ENCODE measurements around the gene ADARB1.

The ADARB1 gene

GRCh38 chr21:45162809-45163208, 88.4 kb downstream of the ADARB1 start:
- H3K4me3 ChIP-seq (ENCODE audit: low read depth, low read length) = no peak overlapping the region

- no peak overlapping the region for H3K4me3 ChIP-seq (ENCODE audit: low read depth, low read length)
Measured at GRCh38 chr21:45163413-45164123, 89.2 kb downstream of the ADARB1 start.

DNA sequence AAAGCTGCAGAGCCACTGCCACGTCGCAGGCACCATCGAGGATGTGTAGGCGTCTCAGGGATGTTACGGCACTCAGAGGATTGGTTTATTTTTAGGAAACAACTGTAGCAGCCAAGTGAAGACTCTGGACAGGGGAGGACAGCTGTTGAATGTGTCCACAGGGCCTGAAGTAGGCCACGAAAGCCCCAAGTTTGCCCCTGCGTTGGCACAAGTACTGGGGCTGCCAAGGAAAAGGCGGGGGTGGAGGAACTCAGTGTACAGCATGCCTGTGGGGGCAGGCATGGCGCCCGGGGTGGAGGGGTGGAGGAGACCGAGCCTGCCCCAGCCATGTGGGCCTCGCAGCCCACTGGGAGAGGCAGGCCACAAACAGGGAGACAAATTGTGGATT, 89.7 kb downstream of the ADARB1 start:
- H3K4me3 ChIP-seq (ENCODE audit: low read depth, low read length) = no peak overlapping the region

GRCh38 chr21:45164838-45165237, 90.5 kb downstream of the ADARB1 start:
- H3K4me3 ChIP-seq (ENCODE audit: low read depth, low read length) = no peak overlapping the region

- H3K4me3 ChIP-seq (ENCODE audit: low read depth, low read length) = no peak overlapping the region
Measured at GRCh38 chr21:45166931-45167330, 92.6 kb downstream of the ADARB1 start.

- H3K4me3 ChIP-seq (ENCODE audit: low read depth, low read length) = no peak overlapping the region
Measured at GRCh38 chr21:45167796-45168222, 93.4 kb downstream of the ADARB1 start.

DNA sequence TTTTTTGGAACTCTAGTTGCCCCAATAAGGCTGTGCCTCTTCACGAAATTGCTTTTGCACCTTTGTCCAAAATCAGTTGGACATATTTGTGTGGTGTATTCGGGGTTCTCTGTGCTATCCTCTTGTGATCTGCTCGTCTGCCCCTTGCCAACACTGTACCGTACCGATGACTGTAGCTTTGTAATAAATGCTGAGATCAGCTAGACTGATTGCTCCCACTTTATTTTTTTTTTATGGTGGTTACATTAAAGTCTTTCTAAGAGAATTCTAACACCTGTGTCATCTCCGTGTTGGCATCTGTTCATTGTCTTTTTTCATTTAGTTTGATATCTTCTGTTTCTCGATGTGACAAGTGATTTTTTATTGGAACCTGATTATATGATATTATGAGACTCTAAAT, 94.1 kb downstream of the ADARB1 start:
- H3K4me3 ChIP-seq (ENCODE audit: low read depth, low read length) = no peak overlapping the region

DNA sequence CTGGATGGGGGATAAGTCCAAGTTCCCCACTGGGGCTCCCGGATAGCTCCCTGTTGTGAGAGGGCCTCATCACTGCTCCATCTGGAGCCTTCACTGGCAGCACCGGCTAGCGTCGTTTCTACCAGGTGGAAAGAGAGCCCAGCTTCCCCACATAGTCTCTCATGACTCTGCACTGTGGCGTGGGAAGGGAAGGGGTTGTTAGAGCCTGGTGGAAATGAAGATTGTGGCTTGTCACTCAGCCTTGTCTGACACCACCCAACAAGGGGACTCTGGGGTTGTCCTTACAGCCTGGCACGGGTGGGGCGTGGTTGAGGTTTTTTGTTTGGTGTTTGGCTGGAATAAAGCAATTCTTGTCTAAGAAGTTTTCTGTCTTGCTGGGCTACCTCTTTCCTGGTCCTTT, 94.6 kb downstream of the ADARB1 start:
- no peak overlapping the region for H3K4me3 ChIP-seq (ENCODE audit: low read depth, low read length)

DNA sequence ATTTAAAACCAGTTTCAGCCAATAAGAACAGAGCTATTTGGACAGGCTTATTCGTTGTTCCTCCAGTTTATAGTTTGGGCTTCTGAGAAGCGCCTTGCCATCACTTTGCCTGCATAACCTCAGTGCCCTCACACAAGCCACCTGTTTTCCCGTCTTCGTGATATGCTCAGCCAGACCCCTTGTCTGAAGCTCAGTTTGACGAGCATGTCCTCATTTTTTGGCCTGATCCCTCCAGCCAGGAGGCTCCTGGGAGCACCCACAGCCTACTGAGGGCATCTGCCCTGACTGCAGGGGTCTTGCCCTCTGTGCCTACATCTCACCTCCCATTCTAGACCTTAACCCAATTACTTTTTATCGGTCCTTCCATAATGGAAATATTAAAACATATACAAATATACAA, 95.3 kb downstream of the ADARB1 start:
- H3K4me3 ChIP-seq (ENCODE audit: low read depth, low read length) = no peak overlapping the region

DNA sequence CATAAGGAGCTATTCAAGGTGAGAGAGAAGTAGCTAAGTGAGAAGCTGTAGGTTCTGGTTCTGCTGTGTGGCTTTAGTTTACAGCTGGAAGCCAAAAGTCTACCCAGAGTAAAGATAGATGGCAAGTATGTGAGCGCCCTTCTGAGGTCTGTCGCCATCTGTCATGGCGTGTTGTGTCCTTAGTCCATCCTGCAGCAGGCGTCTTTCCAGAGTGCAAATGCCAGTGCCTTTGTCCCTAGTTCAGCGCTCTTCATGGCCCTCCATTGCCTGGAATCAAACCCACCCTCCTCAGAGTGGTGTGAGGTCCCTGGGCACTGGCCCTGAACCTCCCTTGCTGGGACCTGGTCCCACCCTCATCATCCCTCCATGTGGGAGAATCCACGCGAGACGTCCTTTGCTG, 96.6 kb downstream of the ADARB1 start:
- no peak overlapping the region for H3K4me3 ChIP-seq (ENCODE audit: low read depth, low read length)

- H3K4me3 ChIP-seq (ENCODE audit: low read depth, low read length) = no peak overlapping the region
Measured at GRCh38 chr21:45172420-45172819, 98.0 kb downstream of the ADARB1 start.

DNA sequence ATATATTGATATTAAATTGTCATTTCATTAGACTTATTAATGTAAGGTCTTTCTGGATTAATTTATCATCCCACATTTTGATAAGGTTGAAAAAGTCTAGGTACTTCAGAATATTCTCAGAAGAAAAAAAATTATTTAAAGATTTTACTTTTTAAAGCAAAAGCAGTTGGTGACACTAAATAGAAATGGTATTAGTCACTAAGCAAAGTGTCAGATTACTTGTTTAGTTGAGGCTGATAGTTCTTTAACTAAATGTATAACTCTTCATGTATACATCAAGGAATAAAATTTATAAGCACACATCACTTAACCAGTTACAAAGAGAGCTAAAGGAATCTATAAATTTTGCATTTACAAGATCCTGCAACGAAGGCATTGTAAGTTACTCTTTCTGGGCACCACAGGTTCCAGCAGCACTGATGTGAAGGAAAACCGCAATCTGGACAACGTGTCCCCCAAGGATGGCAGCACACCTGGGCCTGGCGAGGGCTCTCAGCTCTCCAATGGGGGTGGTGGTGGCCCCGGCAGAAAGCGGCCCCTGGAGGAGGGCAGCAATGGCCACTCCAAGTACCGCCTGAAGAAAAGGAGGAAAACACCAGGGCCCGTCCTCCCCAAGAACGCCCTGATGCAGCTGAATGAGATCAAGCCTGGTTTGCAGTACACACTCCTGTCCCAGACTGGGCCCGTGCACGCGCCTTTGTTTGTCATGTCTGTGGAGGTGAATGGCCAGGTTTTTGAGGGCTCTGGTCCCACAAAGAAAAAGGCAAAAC, 101.1 kb downstream of the ADARB1 start:
- H3K4me3 ChIP-seq (ENCODE audit: low read depth, low read length) = no peak overlapping the region

GRCh38 chr21:45176141-45176540, 101.8 kb downstream of the ADARB1 start:
- H3K4me3 ChIP-seq (ENCODE audit: low read depth, low read length) = no peak overlapping the region

DNA sequence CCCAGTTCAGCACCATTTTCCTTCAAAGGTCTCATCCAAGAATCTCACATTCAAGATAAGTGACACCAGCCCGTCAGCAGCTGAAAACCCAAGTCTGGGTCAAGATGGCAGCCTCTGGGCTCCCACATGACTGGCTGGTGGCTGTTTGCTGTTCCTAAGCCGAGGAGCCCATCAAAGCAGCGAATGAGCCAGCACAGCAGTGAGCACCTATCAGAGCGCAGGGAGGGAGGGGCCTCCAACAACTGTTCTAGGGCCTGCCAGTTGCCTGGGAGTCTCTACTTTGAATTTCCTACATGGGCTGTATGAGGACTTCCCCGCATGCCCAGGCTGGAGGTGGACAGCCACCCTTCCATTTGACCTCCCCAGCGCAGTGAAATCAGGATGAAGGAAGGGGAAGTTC, 102.7 kb downstream of the ADARB1 start:
- no peak overlapping the region for H3K4me3 ChIP-seq (ENCODE audit: low read depth, low read length)

DNA sequence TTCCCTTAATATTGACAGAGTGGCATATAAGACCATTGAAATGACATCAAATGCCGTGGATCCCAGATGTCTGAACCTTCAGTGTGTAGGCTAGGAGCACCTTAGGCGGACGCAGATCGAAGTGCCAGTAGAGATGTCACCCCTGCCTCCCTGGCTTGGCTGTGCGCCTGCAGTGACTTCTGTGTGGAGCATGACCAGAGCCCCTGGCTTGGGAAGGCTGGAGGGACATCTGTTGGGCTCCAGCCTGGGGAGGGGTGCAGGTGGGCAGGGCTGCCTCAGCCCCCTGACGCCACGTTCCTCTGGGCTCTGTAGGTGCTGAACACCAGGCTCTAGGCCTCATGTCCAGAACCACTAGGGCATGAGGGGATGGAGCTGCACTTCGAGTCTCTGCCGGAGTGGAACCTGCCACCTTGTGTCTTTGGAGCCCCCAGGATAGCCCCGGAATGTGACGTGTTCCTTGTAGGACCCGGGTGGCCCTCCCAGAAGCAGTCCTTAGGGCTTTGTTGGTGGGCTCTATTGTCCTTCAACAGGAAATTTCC, 103.8 kb downstream of the ADARB1 start:
- no peak overlapping the region for H3K4me3 ChIP-seq (ENCODE audit: low read depth, low read length)

GRCh38 chr21:45178971-45179370, 104.6 kb downstream of the ADARB1 start:
- no peak overlapping the region for H3K4me3 ChIP-seq (ENCODE audit: low read depth, low read length)

DNA sequence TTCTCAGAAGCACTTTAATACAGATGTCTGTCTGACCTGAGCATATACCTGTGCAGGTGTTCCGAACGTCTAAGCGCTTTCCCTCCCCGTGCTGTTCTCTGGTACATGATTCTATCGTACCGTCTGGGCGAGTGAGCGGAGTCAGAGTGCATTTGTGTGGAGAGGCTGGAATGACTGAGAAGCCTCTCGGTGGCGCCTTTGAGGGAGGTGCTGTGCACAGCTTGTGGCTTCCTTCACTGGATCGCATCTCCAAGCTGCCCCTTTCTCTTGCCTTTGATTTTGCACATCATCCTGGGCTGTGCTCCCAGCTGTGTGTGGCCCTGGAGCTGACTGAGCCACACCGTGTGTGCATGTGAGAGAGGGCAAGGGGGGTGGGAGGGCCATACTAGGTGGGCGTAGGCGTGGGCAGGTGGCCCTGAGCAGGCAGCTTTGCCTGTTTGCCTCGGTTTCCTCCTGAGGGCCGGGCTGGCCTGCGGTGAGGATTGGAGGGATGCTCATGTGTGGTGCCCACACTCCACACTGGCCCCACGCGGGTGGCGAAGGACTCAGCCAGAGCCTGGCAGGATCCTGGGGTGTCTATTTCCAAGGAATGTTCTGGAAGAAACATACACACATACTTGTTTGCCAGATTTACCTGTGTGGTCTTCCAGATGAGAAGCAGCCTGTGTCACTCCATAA, 105.3 kb downstream of the ADARB1 start:
- H3K4me3 ChIP-seq (ENCODE audit: low read depth, low read length) = no peak overlapping the region

GRCh38 chr21:45180246-45180599, 105.8 kb downstream of the ADARB1 start:
- no peak overlapping the region for H3K4me3 ChIP-seq (ENCODE audit: low read depth, low read length)

GRCh38 chr21:45182958-45183357, 108.6 kb downstream of the ADARB1 start:
- H3K4me3 ChIP-seq (ENCODE audit: low read depth, low read length) = no peak overlapping the region

DNA sequence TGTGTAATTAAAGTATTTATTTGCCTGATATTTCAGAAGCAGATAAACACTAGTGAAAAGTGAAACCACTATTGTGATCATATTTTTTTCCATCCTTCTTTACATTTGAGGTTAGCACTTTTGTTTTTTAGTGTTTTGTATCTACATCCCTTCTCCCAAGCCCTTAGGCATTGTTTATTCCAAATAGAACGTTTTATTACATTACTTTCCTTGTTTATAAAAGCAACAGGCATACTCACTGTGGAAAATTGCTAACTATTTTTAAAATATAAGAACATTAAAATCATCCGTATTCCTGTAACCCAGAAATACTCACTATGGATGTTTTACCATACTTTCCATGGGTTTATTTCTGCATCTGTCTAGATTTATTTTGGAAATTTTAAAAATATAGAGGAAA, 109.5 kb downstream of the ADARB1 start:
- no peak overlapping the region for H3K4me3 ChIP-seq (ENCODE audit: low read depth, low read length)

GRCh38 chr21:45184869-45185268, 110.5 kb downstream of the ADARB1 start:
- no peak overlapping the region for H3K4me3 ChIP-seq (ENCODE audit: low read depth, low read length)

- no peak overlapping the region for H3K4me3 ChIP-seq (ENCODE audit: low read depth, low read length)
Measured at GRCh38 chr21:45186709-45187108, 112.3 kb downstream of the ADARB1 start.
